Ramos (cell line): Measurements from ENCODE around the gene ZBTB44.
"Not testable (repeated sequence)": the region's sequence is repeated elsewhere in the genome, so short reads cannot be mapped to it uniquely, and the experiment has no call there.

Source experiments
- in situ Hi-C: fragments of 300-500 bp; cut with MboI; formaldehyde crosslinking; loops from one replicate; pipeline ENCODE4 v1.14.3; 2022; ENCODE audit warnings: low sequenced_read_pairs; ENCODE audit not compliant: unreplicated experiment

Gene ZBTB44

DNA sequence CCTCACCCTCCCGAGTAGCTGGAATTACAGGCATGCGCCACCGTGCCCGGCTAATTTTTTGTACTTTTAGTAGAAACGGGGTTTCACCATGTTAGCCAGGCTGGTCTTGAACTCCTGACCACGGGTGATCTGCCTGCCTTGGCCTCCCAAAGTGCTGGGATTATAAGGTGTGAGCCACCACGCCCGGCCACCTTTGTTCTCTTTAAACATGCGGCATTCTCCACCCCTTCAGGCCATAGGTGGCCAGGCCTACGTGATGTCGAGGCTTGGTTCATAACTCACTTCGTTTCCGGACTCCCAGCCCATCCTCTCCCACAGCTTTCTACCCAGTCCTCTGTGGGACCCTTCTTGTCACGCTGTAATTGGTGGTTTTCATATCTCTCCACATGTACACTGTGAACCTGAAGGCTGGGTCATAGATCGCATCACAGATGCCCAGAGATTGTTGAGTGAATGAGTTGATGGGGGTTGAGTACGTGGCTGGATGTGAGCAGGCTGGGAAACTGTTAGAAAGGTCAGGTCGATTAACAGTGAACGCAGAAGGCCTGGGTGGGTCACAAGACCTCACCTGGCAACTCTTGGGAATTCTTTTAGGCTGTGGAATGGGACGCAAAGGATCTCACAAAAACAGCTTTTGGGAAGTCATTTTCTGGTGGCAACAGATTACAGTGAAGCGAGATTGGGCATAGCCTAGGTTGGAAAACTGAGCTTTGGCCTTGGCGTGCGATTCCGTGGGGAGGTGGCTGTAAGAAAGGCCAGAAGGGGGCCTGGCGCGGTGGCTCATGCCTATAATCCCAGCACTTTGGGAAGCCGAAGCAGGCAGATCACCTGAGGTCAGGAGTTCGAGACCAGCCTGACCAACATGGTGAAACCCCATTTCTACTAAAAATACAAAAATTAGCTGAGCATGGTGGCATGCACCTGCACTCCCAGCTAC lies 110.7 kb downstream of the ZBTB44 start:
- in situ Hi-C loops: loop anchor here (25.0 kb wide), 1 partner anchor 658 kb away; no protein-coding TSS in a partner anchor

- in situ Hi-C loops: loop anchor here (25.0 kb wide), 1 partner anchor 659 kb away; no protein-coding TSS in a partner anchor
Observed at GRCh38 chr11:130202818-130203689, 111.7 kb downstream of the ZBTB44 start.

GRCh38 chr11:130202009-130202817 lies 112.5 kb downstream of the ZBTB44 start:
- in situ Hi-C loops: loop anchor here (25.0 kb wide), 1 partner anchor 660 kb away; no protein-coding TSS in a partner anchor

DNA sequence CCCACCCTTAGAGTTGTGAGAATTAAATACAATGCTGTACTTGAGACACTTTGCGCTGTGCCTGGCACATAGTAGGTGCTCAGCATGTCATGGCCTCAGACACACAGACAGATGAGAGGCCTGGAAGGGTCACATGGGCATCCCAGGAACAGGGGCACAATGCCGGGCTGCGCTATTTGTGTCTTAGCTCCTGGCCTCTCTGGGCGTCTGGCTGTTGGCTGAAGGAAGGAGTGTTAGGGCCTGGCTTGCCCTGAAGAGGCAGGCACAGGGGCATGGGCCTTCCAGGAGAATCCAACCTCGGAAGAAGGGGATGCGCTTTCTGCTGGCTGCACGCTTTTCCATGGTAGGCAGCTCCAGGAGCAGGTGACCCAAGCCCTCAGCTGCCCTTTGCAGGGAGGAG lies 113.7 kb downstream of the ZBTB44 start:
- in situ Hi-C loops: loop anchor here (25.0 kb wide), 1 partner anchor 661 kb away; no protein-coding TSS in a partner anchor

- in situ Hi-C loops: loop anchor here (25.0 kb wide), 1 partner anchor 663 kb away; no protein-coding TSS in a partner anchor
Observed at GRCh38 chr11:130199792-130200191, 114.9 kb downstream of the ZBTB44 start.

GRCh38 chr11:130198964-130199363 lies 115.8 kb downstream of the ZBTB44 start:
- in situ Hi-C loops: no loop called here

DNA sequence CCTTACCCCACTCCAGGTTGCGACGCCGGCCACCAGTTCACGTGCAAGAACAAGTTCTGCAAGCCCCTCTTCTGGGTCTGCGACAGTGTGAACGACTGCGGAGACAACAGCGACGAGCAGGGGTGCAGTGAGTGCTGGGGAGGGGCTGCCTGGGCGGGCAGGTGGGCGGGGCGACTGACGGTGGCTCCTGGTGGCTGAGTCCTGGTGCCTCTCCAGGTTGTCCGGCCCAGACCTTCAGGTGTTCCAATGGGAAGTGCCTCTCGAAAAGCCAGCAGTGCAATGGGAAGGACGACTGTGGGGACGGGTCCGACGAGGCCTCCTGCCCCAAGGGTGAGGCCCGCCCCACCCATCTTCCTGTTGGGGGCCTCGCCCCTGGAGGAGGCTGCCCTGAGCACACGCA lies 116.4 kb downstream of the ZBTB44 start:
- in situ Hi-C loops: no loop called here

GRCh38 chr11:130197386-130198035 lies 117.2 kb downstream of the ZBTB44 start:
- in situ Hi-C loops: no loop called here

DNA sequence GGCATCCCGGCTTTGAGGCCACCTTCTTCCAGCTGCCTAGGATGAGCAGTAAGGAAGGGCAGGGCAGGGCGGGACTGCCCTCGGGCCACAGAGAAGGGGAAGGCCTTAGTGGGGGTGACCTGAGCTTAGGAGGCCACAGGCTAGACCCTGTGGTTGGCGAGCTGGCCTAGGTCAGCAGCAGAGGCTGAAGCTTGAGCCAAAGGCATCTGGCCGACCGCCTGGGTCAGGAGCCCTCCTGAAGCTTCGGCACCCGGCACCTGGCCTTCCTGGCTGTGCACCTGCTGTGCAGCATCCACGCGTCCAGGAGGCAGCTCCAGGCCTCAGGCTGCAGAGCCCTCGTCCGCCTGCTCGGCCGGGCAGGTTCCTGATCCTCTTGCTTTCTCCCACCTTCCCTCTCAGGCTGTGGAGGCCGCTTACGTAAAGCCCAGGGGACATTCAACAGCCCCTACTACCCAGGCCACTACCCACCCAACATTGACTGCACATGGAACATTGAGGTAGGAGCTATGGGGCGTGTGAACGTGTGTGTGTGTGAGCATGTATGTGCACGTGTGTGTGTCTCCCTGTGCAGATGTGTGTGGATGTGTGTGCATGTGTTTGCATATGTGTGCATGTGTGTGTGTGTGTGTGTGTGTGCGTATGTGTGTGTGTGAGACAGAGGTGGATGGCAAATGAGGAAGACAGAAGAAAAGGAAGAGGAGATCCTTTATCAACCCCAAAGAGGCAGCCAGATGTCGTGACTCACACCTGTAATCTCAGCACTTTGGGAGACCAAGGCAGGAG lies 120.3 kb downstream of the ZBTB44 start:
- in situ Hi-C loops: no loop called here

GRCh38 chr11:130193551-130193950 lies 121.2 kb downstream of the ZBTB44 start:
- in situ Hi-C loops: not testable (repeated sequence)

DNA sequence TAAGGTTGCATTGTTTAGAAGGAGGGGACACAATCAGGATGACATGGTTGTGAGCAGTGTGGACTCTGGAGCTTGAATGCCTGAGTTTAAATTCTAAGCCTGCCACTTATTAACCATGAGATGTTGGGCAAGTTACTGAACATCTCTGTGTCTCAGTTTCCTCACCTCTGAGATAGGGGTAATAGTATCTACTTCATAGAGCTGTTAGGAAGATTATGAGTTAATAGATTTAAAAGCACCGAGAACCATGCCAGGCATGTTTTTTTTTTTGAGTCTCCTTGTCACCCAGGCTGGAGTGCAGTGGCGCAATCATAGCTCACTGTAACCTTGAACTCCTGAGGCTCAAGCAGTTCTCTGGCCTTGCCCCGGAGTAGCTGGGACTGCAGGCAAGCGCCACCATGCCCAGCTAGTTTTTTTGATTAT lies 121.9 kb downstream of the ZBTB44 start:
- in situ Hi-C loops: no loop called here

DNA sequence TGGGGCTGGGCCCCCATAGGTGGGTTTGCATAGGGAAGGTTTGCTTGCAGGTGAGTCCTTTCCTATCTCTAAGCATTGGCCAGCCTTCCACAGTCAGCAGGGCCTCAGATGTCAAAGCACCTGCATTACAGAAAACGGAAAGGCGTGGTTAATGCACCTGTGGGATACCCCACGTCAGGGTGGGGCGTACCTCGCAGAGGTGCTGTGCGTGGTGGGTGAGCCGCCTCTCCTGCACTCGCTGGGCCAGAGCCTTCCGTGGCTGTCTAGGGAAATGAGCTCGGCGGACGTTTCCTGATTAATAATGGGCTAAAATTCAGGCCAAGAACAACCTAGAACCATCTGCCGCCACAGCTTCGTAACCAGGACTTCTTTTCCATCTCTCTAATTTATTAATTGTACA lies 122.8 kb downstream of the ZBTB44 start:
- in situ Hi-C loops: no loop called here

- in situ Hi-C loops: no loop called here
Observed at GRCh38 chr11:130190371-130190881, 124.3 kb downstream of the ZBTB44 start.

DNA sequence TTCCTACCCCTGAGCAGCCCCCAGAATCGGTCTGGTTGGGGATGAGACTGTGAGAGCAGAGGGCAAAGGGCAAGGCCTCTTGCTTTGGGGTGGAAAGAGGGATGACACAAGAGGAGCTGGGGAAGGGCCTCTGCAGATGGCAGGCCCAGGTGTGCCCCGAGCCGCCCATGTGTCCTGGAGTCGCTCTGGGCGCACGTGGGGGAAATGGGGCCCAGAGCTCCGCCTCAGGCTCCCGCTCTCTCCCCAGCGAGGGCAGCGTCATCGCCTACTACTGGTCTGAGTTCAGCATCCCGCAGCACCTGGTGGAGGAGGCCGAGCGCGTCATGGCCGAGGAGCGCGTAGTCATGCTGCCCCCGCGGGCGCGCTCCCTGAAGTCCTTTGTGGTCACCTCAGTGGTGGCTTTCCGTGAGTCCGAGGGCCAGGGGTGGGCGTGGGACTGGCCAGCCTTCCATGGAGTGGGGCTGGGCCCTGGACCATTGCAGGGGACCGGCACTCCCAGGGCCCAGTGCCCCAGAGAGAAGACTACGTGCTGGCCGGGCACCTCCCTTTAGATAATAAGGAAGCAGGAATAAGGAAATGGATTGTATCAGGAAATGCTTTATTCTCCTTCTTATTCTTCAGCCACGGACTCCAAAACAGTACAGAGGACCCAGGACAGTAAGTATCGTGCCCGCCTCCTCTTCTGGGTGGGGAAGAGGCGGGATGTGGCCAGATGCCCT lies 125.1 kb downstream of the ZBTB44 start:
- in situ Hi-C loops: no loop called here

GRCh38 chr11:130188585-130189347 lies 126.0 kb downstream of the ZBTB44 start:
- in situ Hi-C loops: no loop called here

- in situ Hi-C loops: no loop called here
Observed at GRCh38 chr11:130188047-130188446, 126.7 kb downstream of the ZBTB44 start.

- in situ Hi-C loops: no loop called here
Observed at GRCh38 chr11:130187096-130187495, 127.6 kb downstream of the ZBTB44 start.
